NK-92 treated with Interleukin-12 subunit alpha and Interleukin-12 subunit beta, amount 100 ng/mL, for 24 hours (cell line): ENCODE results near the gene ZAR1.

Experiments
- DNase-seq: peaks from one replicate; lab custom pipeline; 2025; lab: John Stamatoyannopoulos, UW

Gene ZAR1

GRCh38 chr4:48490680-48491513 is 845 bp downstream of the ZAR1 start:
- no peak for DNase-seq

GRCh38 chr4:48491514-48492176 is 1.6 kb downstream of the ZAR1 start:
- no peak for DNase-seq

- no peak for DNase-seq
These were observed 3.5 kb downstream of the ZAR1 start for GRCh38 chr4:48493452-48494100.

GRCh38 chr4:48495941-48496340 is 5.9 kb downstream of the ZAR1 start:
- DNase-seq, result no peak

GRCh38 chr4:48498895-48499294 is 8.8 kb downstream of the ZAR1 start:
- DNase-seq, result no peak

- DNase-seq, result no peak
These were observed 9.6 kb downstream of the ZAR1 start for GRCh38 chr4:48499551-48500066.

- DNase-seq, result no peak
These were observed 13.4 kb downstream of the ZAR1 start for GRCh38 chr4:48503233-48504025.

GRCh38 chr4:48504026-48504330 is 13.9 kb downstream of the ZAR1 start:
- no peak for DNase-seq

GRCh38 chr4:48504352-48504751 is 14.3 kb downstream of the ZAR1 start:
- no peak for DNase-seq

- no peak for DNase-seq
These were observed 16.7 kb downstream of the ZAR1 start for GRCh38 chr4:48506716-48507115.

- no peak for DNase-seq
These were observed 19.5 kb downstream of the ZAR1 start for GRCh38 chr4:48509543-48509942.

- DNase-seq, result no peak
These were observed 28.1 kb downstream of the ZAR1 start for GRCh38 chr4:48518143-48518542.

GRCh38 chr4:48526406-48526805 is 36.4 kb downstream of the ZAR1 start:
- DNase-seq, result no peak

GRCh38 chr4:48538358-48538757 is 48.3 kb downstream of the ZAR1 start:
- no peak for DNase-seq

- DNase-seq, result no peak
These were observed 49.5 kb downstream of the ZAR1 start for GRCh38 chr4:48539597-48539996.

- DNase-seq, result no peak
These were observed 52.8 kb downstream of the ZAR1 start for GRCh38 chr4:48542888-48543287.

GRCh38 chr4:48543796-48544195 is 53.7 kb downstream of the ZAR1 start:
- DNase-seq, result no peak
